Measurements from ENCODE around the gene MAEA.

MAEA gene

DNA sequence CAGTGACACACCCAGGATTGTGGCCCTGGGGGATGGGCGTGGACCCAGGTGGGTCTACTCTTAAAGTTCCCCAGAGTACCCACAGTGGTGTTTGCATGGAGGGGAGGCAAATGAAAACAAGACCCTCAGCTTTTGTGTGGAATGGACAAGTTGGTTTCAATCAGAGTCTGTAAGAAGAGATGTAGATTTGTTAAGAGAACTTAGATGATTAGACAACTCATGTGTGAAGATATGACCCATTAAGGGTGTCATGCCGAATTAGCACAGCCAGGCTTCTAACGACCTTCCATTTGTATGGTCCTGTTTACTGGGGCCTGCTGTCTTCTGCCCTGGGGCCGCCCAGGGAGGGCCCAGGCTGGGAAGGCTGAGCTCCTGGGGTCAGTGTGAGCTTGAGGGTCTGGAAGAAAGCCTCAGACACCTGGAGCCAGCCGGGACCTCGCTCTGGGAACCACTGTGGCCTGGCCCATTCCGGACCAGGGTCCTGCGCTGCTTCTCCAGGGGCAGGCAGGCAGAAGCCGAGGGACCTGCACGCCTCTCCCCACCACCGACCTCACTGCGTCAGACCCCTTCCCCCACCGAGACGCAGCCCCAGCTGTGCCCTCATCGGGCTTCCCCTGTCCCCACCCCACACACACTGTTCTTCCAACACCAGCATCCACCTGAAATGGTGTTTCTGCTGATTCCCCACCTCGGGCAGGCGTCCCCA is 77.7 kb downstream of the MAEA start:
- no peak for TF ChIP-seq CTCF (IDR thresholded peaks at IDR 0.05; ENCODE audit: borderline replicate concordance, insufficient read depth, low read depth, low read length)
- H3K4me3 ChIP-seq (ENCODE audit: low read depth, low read length) = no peak overlapping the region

- TF ChIP-seq CTCF (IDR thresholded peaks at IDR 0.05; ENCODE audit: borderline replicate concordance, insufficient read depth, low read depth, low read length) = no peak
- no peak overlapping the region for H3K4me3 ChIP-seq (ENCODE audit: low read depth, low read length)
These were observed 78.2 kb downstream of the MAEA start for GRCh38 chr4:1367936-1368289.

DNA sequence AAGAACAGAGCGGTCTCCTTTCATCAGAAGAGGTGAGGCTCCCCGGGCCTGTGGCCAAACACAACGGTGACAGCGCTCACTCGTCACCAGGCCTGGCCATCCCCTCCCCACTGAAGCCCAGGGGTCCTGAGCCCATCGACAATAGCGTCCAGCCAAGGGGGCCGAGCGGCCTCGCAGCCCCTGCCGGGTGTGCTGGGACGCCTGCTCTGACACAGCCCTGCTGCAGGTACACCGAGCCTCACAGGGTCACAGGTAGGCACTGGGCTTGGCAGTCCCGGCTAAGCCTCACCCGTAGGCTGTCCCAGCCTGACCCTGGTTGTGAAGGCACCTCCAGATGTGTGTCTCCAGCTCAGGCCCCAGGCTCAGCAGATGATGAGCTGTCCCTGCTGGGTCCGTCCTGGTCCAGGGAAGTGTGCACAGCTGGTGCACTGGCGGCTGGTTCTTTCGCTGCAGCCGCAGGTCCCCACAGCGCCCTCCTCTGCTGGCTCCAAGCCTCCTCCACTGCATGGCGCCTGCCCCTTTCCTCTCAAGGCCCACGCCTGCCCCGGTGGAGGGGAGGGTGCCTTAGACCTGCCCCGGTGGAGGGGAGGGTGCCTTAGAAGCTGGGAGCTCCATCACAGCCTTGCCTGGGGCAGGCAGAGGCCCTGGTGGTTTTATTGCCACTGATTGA is 78.9 kb downstream of the MAEA start:
- no peak for TF ChIP-seq CTCF (IDR thresholded peaks at IDR 0.05; ENCODE audit: borderline replicate concordance, insufficient read depth, low read depth, low read length)

GRCh38 chr4:1369091-1369450 is 79.4 kb downstream of the MAEA start:
- no peak for TF ChIP-seq CTCF (IDR thresholded peaks at IDR 0.05; ENCODE audit: borderline replicate concordance, insufficient read depth, low read depth, low read length)
- H3K4me3 ChIP-seq (ENCODE audit: low read depth, low read length) = no peak overlapping the region

More for the DNA sequence above, 78.9 kb downstream of the MAEA start:
- no peak overlapping the region for H3K4me3 ChIP-seq (ENCODE audit: low read depth, low read length)

DNA sequence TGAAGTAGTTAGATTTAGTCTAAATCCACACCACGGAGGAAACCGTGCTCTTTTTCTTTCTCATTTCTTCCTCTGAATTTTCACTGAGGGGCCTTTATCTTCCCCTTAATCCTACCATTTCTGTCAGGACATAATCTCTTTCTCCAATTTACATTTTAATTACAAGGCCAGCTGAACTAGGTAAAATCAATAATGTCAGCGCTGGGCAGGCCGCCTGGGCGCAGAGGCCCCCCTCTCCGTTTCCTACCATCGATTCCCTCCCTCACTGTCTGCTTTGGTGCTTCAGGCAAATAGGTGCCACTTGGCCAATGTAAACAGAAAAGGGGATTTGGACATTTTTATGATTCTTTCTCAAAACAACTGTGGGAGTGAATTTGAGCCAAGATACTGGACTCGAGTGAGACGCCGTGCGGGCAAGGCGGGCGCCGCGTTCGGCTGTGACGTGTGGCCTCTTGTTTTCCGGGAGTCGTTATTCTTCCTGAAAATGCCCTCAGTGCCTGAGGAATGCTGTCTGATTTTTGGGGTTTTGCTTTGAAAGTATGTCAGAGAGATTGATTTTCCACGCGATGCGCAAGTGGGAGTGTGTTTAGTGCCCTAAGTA is 79.9 kb downstream of the MAEA start:
- TF ChIP-seq CTCF (IDR thresholded peaks at IDR 0.05; ENCODE audit: borderline replicate concordance, insufficient read depth, low read depth, low read length) = no peak
- H3K4me3 ChIP-seq (ENCODE audit: low read depth, low read length) = no peak overlapping the region

GRCh38 chr4:1370321-1371124 is 80.8 kb downstream of the MAEA start:
- TF ChIP-seq CTCF (IDR thresholded peaks at IDR 0.05; ENCODE audit: borderline replicate concordance, insufficient read depth, low read depth, low read length) = no peak
- H3K4me3 ChIP-seq (ENCODE audit: low read depth, low read length) = no peak overlapping the region
